Measurements from ENCODE around the gene IL17A. TPM values are rescaled to one million over a fixed set of nuclear protein-coding genes. Genes with fewer than 3 reads are reported as not detected.

IL17A gene
- total and polyA plus RNA-seq, 2 experiments from 2014 or later: not detected

DNA sequence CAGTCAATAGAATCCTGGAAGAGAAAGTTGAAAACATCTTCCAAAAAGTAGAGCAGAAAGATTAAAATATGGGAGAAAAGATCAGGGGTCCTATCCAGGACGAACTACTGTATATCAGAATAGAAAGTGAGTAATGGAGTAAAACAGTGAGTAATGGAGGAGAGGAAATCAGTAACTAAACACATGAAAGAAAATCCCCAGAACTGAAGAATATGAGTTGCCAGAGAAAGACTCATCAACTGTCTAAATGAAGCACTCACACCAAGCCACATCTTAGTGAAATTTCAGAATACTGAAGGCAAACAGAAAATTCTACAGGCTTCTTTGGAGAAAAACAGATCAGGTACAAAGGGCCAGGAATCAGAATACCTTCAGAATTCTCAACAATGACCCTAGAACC is 14.9 kb downstream of the IL17A start:
- Histone ChIP-seq H4K20me1 (ENCODE audit: insufficient read depth, poor library complexity, severe bottlenecking) (no peaks in the 10 kb centered on the region), H3K4me2 (no peak overlapping the region), H3K27me3 (no peaks in the 10 kb centered on the region), H3K9me3 (ENCODE audit: low read depth) (no peaks in the 10 kb centered on the region), H3K4me3 (no peak overlapping the region), H3K36me3 (replicated peaks; ENCODE audit: insufficient read depth, low read depth) (no peaks in the 10 kb centered on the region), H2AFZ (no peak overlapping the region), H3K27ac (no peak overlapping the region), H3K79me2 (no peaks in the 10 kb centered on the region), H3K9me2 (replicated peaks; ENCODE audit: insufficient read depth) (no peaks in the 10 kb centered on the region), H3K4me1 (ENCODE audit: insufficient read depth) (no peaks in the 10 kb centered on the region)
- no peak for DNase-seq (ENCODE audit: low spot score)
- no peak for TF ChIP-seq EZH2phosphoT487 (IDR thresholded peaks at IDR 0.05; ENCODE audit: low read depth, severe bottlenecking, unreplicated experiment)
- no peak for TF ChIP-seq EZH2 (IDR thresholded peaks at IDR 0.05; ENCODE audit: borderline replicate concordance)
- TF ChIP-seq CTCF (IDR thresholded peaks at IDR 0.05; ENCODE audit: poor library complexity): no peak
- 50% methylated on average over 1 of the region's 1 CpG for WGBS (ENCODE audit: low lambda C conversion rate, missing lambda C conversion rate)

DNA sequence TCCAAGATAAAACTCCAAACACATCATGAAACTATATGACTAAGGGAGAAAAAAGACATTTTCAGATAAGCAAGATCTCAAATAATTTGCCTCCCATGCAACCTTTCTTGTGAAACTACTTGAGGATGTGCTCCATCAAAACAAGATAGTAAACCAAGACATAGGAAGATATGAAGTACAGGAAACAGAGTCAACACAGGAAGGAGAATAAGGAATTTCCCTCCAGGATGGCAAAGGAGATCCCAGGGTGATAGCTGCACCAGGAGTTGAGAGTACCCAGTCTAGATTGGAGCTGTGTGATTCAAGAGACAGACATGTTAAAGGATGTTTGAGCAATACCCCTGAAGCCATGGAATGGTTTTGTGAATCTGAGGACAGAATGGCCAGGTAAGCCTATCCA is 15.3 kb downstream of the IL17A start:
- no peak for TF ChIP-seq CTCF (IDR thresholded peaks at IDR 0.05; ENCODE audit: poor library complexity)
- no peak for TF ChIP-seq EZH2 (IDR thresholded peaks at IDR 0.05; ENCODE audit: borderline replicate concordance)
- no peak for TF ChIP-seq EZH2phosphoT487 (IDR thresholded peaks at IDR 0.05; ENCODE audit: low read depth, severe bottlenecking, unreplicated experiment)
- H4K20me1 ChIP-seq (ENCODE audit: insufficient read depth, poor library complexity, severe bottlenecking): no peaks in the 10 kb centered on the region
- H3K79me2 ChIP-seq: no peaks in the 10 kb centered on the region
- H3K9me3 ChIP-seq (ENCODE audit: low read depth): no peaks in the 10 kb centered on the region
- H3K4me2 ChIP-seq: no peak overlapping the region
- no peak overlapping the region for H2AFZ ChIP-seq
- H3K36me3 ChIP-seq (replicated peaks; ENCODE audit: insufficient read depth, low read depth): no peaks in the 10 kb centered on the region
- H3K4me3 ChIP-seq: no peak overlapping the region
- H3K27ac ChIP-seq: no peak overlapping the region
- H3K27me3 ChIP-seq: no peaks in the 10 kb centered on the region
- no peaks in the 10 kb centered on the region for H3K9me2 ChIP-seq (replicated peaks; ENCODE audit: insufficient read depth)
- H3K4me1 ChIP-seq (ENCODE audit: insufficient read depth): no peaks in the 10 kb centered on the region
- no peak for DNase-seq (ENCODE audit: low spot score)

DNA sequence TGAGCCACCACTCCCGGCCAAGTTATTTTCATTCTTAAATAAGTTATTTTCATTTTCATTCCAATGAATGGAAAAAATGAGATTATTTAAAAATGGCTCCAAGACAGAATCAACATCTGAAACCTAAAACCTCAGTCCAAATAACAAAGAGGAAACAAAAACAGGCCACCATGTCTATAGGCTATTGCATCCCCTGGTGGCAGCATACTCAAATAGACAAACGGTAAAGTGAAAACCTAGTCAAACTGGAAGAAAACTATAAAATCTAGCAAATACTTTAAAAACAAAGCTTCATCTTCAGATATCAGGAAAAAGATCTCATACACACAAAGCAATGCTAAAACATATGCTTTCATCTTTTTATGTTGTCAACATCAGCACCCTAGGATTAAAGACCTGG is 20.9 kb downstream of the IL17A start:
- no peaks in the 10 kb centered on the region for H4K20me1 ChIP-seq (ENCODE audit: insufficient read depth, poor library complexity, severe bottlenecking)
- no peaks in the 10 kb centered on the region for H3K9me2 ChIP-seq (replicated peaks; ENCODE audit: insufficient read depth)
- no peak overlapping the region for H3K27ac ChIP-seq
- TF ChIP-seq EZH2phosphoT487 (IDR thresholded peaks at IDR 0.05; ENCODE audit: low read depth, severe bottlenecking, unreplicated experiment): no peak
- no peak for TF ChIP-seq EZH2 (IDR thresholded peaks at IDR 0.05; ENCODE audit: borderline replicate concordance)
- TF ChIP-seq CTCF (IDR thresholded peaks at IDR 0.05; ENCODE audit: poor library complexity): no peak
- no peaks in the 10 kb centered on the region for H3K4me1 ChIP-seq (ENCODE audit: insufficient read depth)
- no peak overlapping the region for H3K4me2 ChIP-seq
- no peak for DNase-seq (ENCODE audit: low spot score)
- H3K27me3 ChIP-seq: no peaks in the 10 kb centered on the region
- no peaks in the 10 kb centered on the region for H3K9me3 ChIP-seq (ENCODE audit: low read depth)
- no peaks in the 10 kb centered on the region for H3K36me3 ChIP-seq (replicated peaks; ENCODE audit: insufficient read depth, low read depth)
- WGBS (ENCODE audit: low lambda C conversion rate, missing lambda C conversion rate): 98% methylated on average over 2 of the region's 2 CpGs
- H2AFZ ChIP-seq: no peak overlapping the region
- no peak overlapping the region for H3K4me3 ChIP-seq
- no peaks in the 10 kb centered on the region for H3K79me2 ChIP-seq

DNA sequence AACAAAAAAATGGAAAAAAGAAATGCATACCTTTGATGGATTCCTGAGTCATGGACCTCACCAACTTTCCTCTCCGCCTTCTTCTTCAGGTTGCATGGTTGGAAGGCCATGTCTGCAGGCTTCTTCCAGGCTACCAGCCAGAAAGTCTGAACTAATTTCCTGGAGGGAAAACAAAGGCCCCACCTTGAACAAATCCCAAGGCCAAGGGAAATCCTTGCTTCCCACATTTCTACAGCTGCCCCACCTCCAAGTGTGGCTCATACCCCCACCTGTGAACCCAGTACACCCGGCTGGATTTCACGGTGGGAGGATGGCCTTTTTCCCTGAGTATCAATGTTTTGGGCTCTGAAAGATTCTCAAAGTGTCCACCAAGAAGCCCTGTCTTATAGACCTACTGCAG is 22.4 kb downstream of the IL17A start:
- Histone ChIP-seq H3K79me2 (no peaks in the 10 kb centered on the region), H3K36me3 (replicated peaks; ENCODE audit: insufficient read depth, low read depth) (no peaks in the 10 kb centered on the region), H2AFZ (no peak overlapping the region), H3K27me3 (no peaks in the 10 kb centered on the region), H3K27ac (no peak overlapping the region), H3K4me1 (ENCODE audit: insufficient read depth) (no peaks in the 10 kb centered on the region), H3K4me3 (no peak overlapping the region), H3K4me2 (no peak overlapping the region), H4K20me1 (ENCODE audit: insufficient read depth, poor library complexity, severe bottlenecking) (no peaks in the 10 kb centered on the region), H3K9me2 (replicated peaks; ENCODE audit: insufficient read depth) (no peaks in the 10 kb centered on the region), H3K9me3 (ENCODE audit: low read depth) (no peaks in the 10 kb centered on the region)
- 93% methylated on average over 3 of the region's 3 CpGs for WGBS (ENCODE audit: low lambda C conversion rate, missing lambda C conversion rate)
- TF ChIP-seq EZH2phosphoT487 (IDR thresholded peaks at IDR 0.05; ENCODE audit: low read depth, severe bottlenecking, unreplicated experiment) (no peak), EZH2 (IDR thresholded peaks at IDR 0.05; ENCODE audit: borderline replicate concordance) (no peak), CTCF (IDR thresholded peaks at IDR 0.05; ENCODE audit: poor library complexity) (no peak)
- no peak for DNase-seq (ENCODE audit: low spot score)
